HL-60 (cell line): Measurements from ENCODE around the gene MAOA.
"Not testable (repeated sequence)": the region's sequence is repeated elsewhere in the genome, so short reads cannot be mapped to it uniquely, and the experiment has no call there.

Source experiments
- CTCF ChIP-seq: IDR thresholded peaks from one replicate; pipeline ENCODE4 v1.5.1; 2011; ENCODE audit warnings: low read length, control low read depth, inconsistent platforms; ENCODE audit not compliant: insufficient read depth
- GABPA ChIP-seq: IDR thresholded peaks from 2 replicates; pipeline ENCODE4 v1.6.1; 2012; ENCODE audit warnings: low read depth
- POLR2AphosphoS5 ChIP-seq: IDR thresholded peaks from 2 replicates; pipeline ENCODE4 v1.6.1; 2012; ENCODE audit warnings: low read depth
- REST ChIP-seq: IDR thresholded peaks from 2 replicates; pipeline ENCODE4 v1.6.1; 2012; ENCODE audit warnings: low read depth; ENCODE audit not compliant: insufficient replicate concordance
- SPI1 ChIP-seq: IDR thresholded peaks from 2 replicates; pipeline ENCODE4 v1.6.1; 2012; ENCODE audit warnings: low read depth, mild to moderate bottlenecking, borderline replicate concordance

DNA sequence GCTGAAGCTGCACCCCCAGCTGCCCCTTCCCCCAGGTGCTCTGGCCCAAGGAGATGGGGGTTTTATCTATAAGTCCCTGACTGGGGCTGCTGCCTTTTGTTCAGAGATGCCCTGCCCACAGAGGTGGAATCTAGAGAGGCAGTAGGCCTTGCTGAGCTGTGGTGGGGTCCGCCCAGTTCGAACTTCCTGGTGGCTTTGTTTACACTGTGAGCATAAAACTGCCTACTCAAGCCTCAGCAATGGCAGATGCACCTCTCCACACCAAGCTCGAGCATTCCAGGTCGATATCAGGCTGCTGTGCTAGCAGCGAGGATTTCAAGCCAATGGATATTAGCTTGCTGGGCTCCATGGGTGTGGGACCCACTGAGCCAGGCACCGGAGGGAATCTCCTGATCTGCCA lies 71.2 kb downstream of the MAOA start:
- not testable (repeated sequence) for TF ChIP-seq CTCF, SPI1, POLR2AphosphoS5, REST, GABPA
